Ecto neural progenitor cell (in vitro differentiated cells): ENCODE results near the gene HM13.
"Not testable (repeated sequence)": the region's sequence is repeated elsewhere in the genome, so short reads cannot be mapped to it uniquely, and the experiment has no call there.

ENCODE experiments used
- DNase-seq: peaks from one replicate; pipeline ENCODE4 v3.0.0-alpha.2; 2018; ENCODE audit warnings: low spot score

HM13 gene

GRCh38 chr20:31568041-31568731 lies 53.9 kb downstream of the HM13 start:
- no peak for DNase-seq

- no peak for DNase-seq
Observed at GRCh38 chr20:31568773-31569162, 54.5 kb downstream of the HM13 start.

GRCh38 chr20:31569163-31570020 lies 55.1 kb downstream of the HM13 start:
- peak; percentile 81 for DNase-seq

GRCh38 chr20:31570021-31570463 lies 55.8 kb downstream of the HM13 start:
- DNase-seq = no peak

- DNase-seq = no peak
Observed at GRCh38 chr20:31570735-31571617, 56.7 kb downstream of the HM13 start.

GRCh38 chr20:31572042-31572700 lies 57.9 kb downstream of the HM13 start:
- no peak for DNase-seq

- DNase-seq = peak; percentile 96
Observed at GRCh38 chr20:31572701-31573554, 58.7 kb downstream of the HM13 start.

- DNase-seq = no peak
Observed at GRCh38 chr20:31573555-31574321, 59.5 kb downstream of the HM13 start.

GRCh38 chr20:31574986-31575385 lies 60.7 kb downstream of the HM13 start:
- not testable (repeated sequence) for DNase-seq

- DNase-seq = no peak
Observed at GRCh38 chr20:31576751-31577150, 62.5 kb downstream of the HM13 start.

- DNase-seq = no peak
Observed at GRCh38 chr20:31577194-31577593, 63.0 kb downstream of the HM13 start.

- DNase-seq = no peak
Observed at GRCh38 chr20:31578448-31579138, 64.4 kb downstream of the HM13 start.

- no peak for DNase-seq
Observed at GRCh38 chr20:31579245-31579644, 65.0 kb downstream of the HM13 start.

GRCh38 chr20:31579941-31580651 lies 65.9 kb downstream of the HM13 start:
- DNase-seq = not testable (repeated sequence)

GRCh38 chr20:31580706-31581105 lies 66.5 kb downstream of the HM13 start:
- DNase-seq = no peak

- DNase-seq = no peak
Observed at GRCh38 chr20:31581391-31581790, 67.1 kb downstream of the HM13 start.

- peak; percentile 63 for DNase-seq
Observed at GRCh38 chr20:31587545-31588389, 73.5 kb downstream of the HM13 start.

GRCh38 chr20:31590717-31591225 lies 76.5 kb downstream of the HM13 start:
- DNase-seq = no peak
